ENCODE measurements around the gene GPD2.

DNA sequence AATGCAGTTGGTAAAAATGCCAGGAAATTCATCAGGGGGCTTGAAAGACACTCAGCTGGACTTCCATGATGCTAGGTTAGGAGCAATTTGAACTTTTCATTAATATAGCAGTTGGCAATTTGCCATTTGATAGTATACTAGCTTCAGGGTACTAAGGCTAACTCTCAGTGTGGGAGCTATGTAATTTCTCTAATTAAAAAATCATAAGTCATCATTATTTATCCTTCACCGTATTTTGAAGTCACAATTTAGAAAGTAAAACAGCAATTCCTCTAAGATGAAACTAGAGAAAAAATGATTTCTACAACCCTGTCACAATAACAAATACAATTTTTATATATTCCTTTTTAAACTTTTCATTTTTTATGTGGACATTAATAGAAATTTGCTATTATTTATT lies 190.8 kb downstream of the GPD2 start:
- TF ChIP-seq, protein P1, sequence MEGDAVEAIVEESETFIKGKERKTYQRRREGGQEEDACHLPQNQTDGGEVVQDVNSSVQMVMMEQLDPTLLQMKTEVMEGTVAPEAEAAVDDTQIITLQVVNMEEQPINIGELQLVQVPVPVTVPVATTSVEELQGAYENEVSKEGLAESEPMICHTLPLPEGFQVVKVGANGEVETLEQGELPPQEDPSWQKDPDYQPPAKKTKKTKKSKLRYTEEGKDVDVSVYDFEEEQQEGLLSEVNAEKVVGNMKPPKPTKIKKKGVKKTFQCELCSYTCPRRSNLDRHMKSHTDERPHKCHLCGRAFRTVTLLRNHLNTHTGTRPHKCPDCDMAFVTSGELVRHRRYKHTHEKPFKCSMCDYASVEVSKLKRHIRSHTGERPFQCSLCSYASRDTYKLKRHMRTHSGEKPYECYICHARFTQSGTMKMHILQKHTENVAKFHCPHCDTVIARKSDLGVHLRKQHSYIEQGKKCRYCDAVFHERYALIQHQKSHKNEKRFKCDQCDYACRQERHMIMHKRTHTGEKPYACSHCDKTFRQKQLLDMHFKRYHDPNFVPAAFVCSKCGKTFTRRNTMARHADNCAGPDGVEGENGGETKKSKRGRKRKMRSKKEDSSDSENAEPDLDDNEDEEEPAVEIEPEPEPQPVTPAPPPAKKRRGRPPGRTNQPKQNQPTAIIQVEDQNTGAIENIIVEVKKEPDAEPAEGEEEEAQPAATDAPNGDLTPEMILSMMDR (IDR thresholded peaks at IDR 0.05), result no peak
- no peak for TF ChIP-seq EZH2 (IDR thresholded peaks at IDR 0.05; ENCODE audit: borderline replicate concordance, insufficient read depth, low read depth, low read length, poor library complexity, severe bottlenecking)
